Keratinocyte (primary cell): Measurements from ENCODE around the gene CCDC167.

Experiments used
- CTCF ChIP-seq, 3 experiments: IDR thresholded peaks in 1 of 3; conservative IDR thresholded peaks in 1 of 3; optimal IDR thresholded peaks in 1 of 3; 2 replicates in 2 of 3; 3 replicates in 1 of 3; pipeline versions ENCODE3 to v1.5.1; 2011; ENCODE audit warnings: low read length in 3 of 3, mild to moderate bottlenecking in 3 of 3, moderate library complexity in 2 of 3, control low read depth in 1 of 3, inconsistent platforms in 1 of 3; ENCODE audit not compliant: insufficient read depth in 2 of 3; ENCODE audit errors: extremely low read depth in 1 of 3
- EZH2 ChIP-seq: IDR thresholded peaks from one replicate; pipeline ENCODE4 v1.6.1; 2012; ENCODE audit warnings: inconsistent platforms, mild to moderate bottlenecking, low read length, moderate library complexity

- TF ChIP-seq CTCF (optimal IDR thresholded peaks at IDR 0.05 in 1 of 3, IDR thresholded peaks at IDR 0.05 in 1 of 3, conservative IDR thresholded peaks at IDR 0.05 in 1 of 3; ENCODE audit: extremely low read depth in 1 of 3, insufficient read depth in 2 of 3, low read length in 3 of 3) (no peak), EZH2 (no peak)
Observed at GRCh38 chr6:37484786-37485170, 14.9 kb downstream of the CCDC167 start.
